ENCODE data around the gene PROC.

The PROC gene

DNA sequence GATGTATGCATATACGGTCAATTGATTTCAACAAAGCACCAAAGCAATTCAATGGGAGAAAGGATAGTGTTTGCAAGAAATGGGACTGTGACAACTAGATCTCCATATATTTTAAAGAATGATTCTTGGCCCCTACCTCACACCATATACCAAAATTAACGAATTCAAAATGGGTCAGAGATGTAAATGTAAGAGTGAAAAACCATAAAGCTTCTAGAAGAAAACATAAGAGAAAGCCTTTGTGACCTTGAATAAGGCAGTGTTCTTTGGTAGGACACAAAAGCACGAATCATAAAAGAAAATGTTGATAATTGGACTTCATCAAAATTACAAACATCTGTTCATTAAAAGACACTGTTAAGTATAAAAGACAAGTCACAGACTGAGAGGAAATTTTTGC lies 5.0 kb upstream of the PROC start:
- no peak for DNase-seq (ENCODE audit: low read depth in 2 of 2, low spot score in 1 of 2)

DNA sequence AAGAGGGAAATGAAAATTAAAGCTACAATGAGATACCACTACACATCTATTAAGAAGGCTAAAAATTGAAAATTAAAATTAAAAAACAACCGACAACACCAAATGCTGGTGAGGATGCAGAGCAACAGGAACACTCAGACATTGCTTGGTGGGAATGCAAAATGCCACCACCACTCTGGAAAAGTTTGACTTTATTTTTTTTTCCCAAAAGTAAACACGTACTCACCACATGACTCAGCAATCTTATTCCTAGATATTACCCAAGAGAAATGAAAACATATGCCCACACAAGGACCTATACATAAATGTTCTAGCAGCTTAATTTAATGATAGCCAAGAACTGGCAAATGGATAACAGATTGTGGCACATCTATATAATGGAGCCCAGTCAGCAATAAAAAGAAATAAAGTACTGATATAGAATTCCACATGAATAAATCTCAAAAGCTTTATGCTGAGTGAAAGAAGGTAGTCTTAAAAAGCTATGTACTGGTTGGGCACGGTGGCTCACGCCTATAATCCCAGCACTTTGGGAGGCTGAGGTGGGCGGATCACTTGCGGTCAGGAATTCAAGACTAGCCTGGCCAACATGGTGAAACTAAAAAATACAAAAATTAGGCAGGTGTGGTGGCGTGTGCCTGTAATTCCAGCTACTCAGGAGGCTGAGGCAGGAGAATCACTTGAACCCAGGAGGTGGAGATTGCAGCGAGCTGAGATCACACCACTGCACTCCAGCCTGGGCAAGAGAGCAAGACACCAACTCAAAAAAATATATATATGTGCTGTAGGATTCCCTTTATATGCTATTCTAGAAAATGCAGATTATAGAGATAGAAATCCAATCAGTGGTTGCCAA lies 4.2 kb upstream of the PROC start:
- DNase-seq (ENCODE audit: low read depth in 2 of 2, low spot score in 1 of 2): no peak

- DNase-seq (ENCODE audit: low read depth in 2 of 2, low spot score in 1 of 2): no peak
Observed at GRCh38 chr2:127414638-127415592, 3.3 kb upstream of the PROC start.

DNA sequence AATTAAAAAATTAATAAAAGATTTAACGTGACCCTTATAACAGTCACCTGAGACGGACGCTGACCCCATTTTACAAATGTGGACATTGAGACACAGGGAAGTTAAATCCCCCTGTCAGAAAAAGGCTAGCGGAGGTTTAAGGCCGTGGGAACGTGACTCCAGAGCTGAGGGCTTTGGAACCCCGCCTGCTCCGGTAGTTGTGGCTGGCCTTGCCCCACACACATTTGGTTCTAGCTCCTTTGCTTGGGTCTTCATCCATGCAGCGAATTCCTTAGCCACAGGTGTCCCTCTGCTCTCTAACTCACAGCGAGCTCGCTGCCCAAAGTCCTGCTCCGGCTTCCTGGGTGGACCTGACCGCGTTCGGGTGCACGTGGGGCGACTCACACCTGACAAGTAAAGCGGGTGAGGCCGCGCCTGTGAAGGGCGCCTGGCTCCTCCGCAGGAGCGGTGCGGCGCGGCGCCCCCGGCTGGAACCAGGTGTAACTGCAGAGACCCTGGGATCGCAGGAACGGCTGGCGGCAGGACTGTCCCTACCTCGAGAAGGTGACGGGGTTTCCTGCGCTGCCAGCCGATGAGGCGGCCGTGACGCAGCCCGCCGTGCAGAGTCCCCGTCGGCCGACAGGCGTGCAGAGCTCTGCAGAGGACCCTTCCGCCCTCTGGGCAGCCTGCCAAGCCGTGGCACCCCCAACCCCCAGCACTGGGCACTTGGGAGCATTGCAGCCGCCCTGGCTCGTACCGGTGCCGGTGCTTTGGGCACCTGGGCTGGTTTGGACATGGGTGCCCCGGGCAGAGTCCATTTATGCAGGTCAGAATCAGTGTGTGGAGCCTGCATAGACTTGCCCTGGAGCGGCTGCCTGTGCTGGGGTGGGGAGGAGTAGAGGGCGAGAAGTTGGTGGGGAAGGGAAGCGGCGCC lies 2.4 kb upstream of the PROC start:
- DNase-seq (ENCODE audit: low read depth in 2 of 2, low spot score in 1 of 2): peak; percentile 59 to 61

DNA sequence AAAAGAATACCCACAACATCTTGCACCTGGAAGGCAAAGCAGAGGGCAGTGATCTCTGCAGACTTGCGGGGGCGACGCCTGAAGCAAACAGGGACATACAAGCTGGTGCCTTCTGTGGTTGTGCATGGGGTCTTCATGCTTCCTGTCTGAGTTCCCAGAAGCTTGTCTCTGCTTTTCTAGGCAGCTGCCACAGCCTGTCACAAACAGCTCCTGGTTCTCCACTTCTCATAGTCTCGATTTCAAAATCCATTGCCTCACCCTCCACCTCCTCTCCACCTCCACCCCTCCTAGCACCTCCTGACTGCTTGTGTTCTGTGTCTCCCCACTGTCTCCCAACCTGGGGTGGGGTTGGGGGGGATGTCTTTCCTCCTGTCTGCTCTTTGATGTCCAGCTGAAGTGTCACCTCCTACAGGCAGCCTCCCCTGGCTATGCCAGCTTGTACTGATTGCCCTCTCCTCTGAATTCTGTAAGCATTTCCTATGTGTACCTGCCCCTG lies 1.7 kb upstream of the PROC start:
- DNase-seq (ENCODE audit: low read depth in 2 of 2, low spot score in 1 of 2): no peak

DNA sequence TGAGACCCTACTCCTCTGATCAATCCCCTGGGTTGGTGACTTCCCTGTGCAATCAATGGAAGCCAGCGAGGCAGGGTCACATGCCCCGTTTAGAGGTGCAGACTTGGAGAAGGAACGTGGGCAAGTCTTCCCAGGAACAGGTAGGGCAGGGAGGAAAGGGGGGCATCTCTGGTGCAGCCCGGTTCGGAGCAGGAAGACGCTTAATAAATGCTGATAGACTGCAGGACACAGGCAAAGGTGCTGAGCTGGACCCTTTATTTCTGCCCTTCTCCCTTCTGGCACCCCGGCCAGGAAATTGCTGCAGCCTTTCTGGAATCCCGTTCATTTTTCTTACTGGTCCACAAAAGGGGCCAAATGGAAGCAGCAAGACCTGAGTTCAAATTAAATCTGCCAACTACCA lies 821 bp upstream of the PROC start:
- no peak for DNase-seq (ENCODE audit: low read depth in 2 of 2, low spot score in 1 of 2)

- no peak for DNase-seq (ENCODE audit: low read depth in 2 of 2, low spot score in 1 of 2)
Observed at GRCh38 chr2:127419112-127419430, 844 bp downstream of the PROC start.

GRCh38 chr2:127419448-127420038 lies 1.3 kb downstream of the PROC start:
- DNase-seq (ENCODE audit: low read depth in 2 of 2, low spot score in 1 of 2): no peak

GRCh38 chr2:127420039-127420864 lies 2.0 kb downstream of the PROC start:
- no peak for DNase-seq (ENCODE audit: low read depth in 2 of 2, low spot score in 1 of 2)

DNA sequence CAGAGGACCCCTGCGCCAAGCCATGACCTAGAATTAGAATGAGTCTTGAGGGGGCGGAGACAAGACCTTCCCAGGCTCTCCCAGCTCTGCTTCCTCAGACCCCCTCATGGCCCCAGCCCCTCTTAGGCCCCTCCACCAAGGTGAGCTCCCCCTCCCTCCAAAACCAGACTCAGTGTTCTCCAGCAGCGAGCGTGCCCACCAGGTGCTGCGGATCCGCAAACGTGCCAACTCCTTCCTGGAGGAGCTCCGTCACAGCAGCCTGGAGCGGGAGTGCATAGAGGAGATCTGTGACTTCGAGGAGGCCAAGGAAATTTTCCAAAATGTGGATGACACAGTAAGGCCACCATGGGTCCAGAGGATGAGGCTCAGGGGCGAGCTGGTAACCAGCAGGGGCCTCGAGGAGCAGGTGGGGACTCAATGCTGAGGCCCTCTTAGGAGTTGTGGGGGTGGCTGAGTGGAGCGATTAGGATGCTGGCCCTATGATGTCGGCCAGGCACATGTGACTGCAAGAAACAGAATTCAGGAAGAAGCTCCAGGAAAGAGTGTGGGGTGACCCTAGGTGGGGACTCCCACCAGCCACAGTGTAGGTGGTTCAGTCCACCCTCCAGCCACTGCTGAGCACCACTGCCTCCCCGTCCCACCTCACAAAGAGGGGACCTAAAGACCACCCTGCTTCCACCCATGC lies 3.0 kb downstream of the PROC start:
- no peak for DNase-seq (ENCODE audit: low read depth in 2 of 2, low spot score in 1 of 2)

DNA sequence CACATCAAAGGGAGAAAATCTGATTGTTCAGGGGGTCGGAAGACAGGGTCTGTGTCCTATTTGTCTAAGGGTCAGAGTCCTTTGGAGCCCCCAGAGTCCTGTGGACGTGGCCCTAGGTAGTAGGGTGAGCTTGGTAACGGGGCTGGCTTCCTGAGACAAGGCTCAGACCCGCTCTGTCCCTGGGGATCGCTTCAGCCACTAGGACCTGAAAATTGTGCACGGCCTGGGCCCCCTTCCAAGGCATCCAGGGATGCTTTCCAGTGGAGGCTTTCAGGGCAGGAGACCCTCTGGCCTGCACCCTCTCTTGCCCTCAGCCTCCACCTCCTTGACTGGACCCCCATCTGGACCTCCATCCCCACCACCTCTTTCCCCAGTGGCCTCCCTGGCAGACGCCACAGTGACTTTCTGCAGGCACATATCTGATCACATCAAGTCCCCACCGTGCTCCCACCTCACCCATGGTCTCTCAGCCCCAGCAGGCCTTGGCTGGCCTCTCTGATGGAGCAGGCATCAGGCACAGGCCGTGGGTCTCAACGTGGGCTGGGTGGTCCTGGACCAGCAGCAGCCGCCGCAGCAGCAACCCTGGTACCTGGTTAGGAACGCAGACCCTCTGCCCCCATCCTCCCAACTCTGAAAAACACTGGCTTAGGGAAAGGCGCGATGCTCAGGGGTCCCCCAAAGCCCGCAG lies 3.8 kb downstream of the PROC start:
- no peak for DNase-seq (ENCODE audit: low read depth in 2 of 2, low spot score in 1 of 2)

GRCh38 chr2:127422559-127423477 lies 4.6 kb downstream of the PROC start:
- no peak for DNase-seq (ENCODE audit: low read depth in 2 of 2, low spot score in 1 of 2)

GRCh38 chr2:127423478-127423843 lies 5.2 kb downstream of the PROC start:
- no peak for DNase-seq (ENCODE audit: low read depth in 2 of 2, low spot score in 1 of 2)

GRCh38 chr2:127423880-127424279 lies 5.7 kb downstream of the PROC start:
- no peak for DNase-seq (ENCODE audit: low read depth in 2 of 2, low spot score in 1 of 2)

DNA sequence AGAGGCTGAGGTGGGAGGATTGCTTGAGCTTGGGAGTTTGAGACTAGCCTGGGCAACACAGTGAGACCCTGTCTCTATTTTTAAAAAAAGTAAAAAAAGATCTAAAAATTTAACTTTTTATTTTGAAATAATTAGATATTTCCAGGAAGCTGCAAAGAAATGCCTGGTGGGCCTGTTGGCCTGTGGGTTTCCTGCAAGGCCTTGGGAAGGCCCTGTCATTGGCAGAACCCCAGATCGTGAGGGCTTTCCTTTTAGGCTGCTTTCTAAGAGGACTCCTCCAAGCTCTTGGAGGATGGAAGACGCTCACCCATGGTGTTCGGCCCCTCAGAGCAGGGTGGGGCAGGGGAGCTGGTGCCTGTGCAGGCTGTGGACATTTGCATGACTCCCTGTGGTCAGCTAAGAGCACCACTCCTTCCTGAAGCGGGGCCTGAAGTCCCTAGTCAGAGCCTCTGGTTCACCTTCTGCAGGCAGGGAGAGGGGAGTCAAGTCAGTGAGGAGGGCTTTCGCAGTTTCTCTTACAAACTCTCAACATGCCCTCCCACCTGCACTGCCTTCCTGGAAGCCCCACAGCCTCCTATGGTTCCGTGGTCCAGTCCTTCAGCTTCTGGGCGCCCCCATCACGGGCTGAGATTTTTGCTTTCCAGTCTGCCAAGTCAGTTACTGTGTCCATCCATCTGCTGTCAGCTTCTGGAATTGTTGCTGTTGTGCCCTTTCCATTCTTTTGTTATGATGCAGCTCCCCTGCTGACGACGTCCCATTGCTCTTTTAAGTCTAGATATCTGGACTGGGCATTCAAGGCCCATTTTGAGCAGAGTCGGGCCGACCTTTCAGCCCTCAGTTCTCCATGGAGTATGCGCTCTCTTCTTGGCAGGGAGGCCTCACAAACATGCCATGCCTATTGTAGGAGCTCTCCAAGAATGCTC lies 6.6 kb downstream of the PROC start:
- DNase-seq (ENCODE audit: low read depth in 2 of 2, low spot score in 1 of 2): no peak

Measured in stimulated activated CD8-positive, alpha-beta memory T cell treated with anti-CD3 and anti-CD28 coated beads, Interleukin-4, amount 100 ng/mL, for 4 hours (primary cell).